GM13977 (cell line): Measurements from ENCODE around the gene PPP3CA.
A peak's percentile ranks its signal among the peaks of the same experiment; 100 is the strongest.

Source experiments
- DNase-seq: peaks from one replicate; pipeline ENCODE4 v3.0.0; 2012; ENCODE audit warnings: low spot score
- in situ Hi-C: fragments of 300-500 bp; cut with MboI; formaldehyde crosslinking; loops from one replicate; pipeline ENCODE4 v1.12.0; 2022; ENCODE audit warnings: low sequenced_read_pairs, low pct_unique_long_range_greater_than_20kb, mixed read lengths, inconsistent platforms; ENCODE audit not compliant: unreplicated experiment
- TF ChIP-seq, protein P1 (sequence below): IDR thresholded peaks from 2 replicates; pipeline ENCODE4 v1.5.1; 2012; ENCODE audit warnings: mild to moderate bottlenecking, control low read depth; ENCODE audit not compliant: insufficient read depth; ENCODE audit errors: extremely low read depth, missing control alignments

Gene PPP3CA

DNA sequence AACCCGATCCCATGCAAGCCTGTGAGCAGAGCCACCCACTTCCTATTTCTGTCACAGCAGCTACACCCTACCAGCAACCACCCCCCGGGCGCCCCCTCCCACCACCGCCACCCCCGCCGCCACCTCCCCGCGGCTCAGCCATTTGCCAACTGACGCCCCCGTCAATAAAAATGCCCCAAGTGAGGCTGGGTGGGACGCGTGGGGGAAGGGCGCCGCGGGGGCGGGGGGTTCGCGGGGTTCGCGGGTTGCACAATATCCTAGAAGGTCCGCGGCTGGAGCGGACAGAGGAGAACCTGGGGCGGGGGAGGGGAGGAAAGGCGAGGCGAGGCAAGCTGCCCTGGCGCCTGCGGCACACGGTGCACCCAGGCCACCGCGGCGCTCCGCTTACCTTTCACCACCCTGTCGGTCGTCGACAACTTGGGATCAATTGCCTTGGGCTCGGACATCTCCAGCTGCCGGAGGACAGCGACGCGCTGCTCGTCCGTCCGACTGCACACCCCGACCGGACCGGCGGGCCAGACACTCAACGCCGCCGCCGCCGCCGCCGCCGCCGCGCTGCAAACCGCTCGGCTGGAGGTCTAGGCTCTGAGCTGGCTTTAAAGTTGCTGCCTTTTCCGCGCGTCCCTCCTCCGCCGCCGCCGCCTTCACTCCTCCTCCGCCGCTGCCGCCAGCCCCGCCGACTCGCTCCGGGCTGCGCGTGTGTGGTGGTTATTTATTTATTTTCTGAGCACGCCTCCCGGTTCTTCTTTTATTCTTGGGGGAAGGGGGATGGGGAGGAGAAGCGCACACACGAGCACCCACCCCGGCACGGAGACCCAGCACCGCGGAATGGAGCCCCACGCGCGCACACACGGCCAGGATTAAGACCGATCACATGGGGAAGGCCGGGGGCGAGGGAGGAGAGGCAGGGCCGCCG lies 717 bp downstream of the PPP3CA start:
- TF ChIP-seq, protein P1, sequence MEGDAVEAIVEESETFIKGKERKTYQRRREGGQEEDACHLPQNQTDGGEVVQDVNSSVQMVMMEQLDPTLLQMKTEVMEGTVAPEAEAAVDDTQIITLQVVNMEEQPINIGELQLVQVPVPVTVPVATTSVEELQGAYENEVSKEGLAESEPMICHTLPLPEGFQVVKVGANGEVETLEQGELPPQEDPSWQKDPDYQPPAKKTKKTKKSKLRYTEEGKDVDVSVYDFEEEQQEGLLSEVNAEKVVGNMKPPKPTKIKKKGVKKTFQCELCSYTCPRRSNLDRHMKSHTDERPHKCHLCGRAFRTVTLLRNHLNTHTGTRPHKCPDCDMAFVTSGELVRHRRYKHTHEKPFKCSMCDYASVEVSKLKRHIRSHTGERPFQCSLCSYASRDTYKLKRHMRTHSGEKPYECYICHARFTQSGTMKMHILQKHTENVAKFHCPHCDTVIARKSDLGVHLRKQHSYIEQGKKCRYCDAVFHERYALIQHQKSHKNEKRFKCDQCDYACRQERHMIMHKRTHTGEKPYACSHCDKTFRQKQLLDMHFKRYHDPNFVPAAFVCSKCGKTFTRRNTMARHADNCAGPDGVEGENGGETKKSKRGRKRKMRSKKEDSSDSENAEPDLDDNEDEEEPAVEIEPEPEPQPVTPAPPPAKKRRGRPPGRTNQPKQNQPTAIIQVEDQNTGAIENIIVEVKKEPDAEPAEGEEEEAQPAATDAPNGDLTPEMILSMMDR, result no peak
- in situ Hi-C loops, result no loop called here
- peak; percentile 65 for DNase-seq

DNA sequence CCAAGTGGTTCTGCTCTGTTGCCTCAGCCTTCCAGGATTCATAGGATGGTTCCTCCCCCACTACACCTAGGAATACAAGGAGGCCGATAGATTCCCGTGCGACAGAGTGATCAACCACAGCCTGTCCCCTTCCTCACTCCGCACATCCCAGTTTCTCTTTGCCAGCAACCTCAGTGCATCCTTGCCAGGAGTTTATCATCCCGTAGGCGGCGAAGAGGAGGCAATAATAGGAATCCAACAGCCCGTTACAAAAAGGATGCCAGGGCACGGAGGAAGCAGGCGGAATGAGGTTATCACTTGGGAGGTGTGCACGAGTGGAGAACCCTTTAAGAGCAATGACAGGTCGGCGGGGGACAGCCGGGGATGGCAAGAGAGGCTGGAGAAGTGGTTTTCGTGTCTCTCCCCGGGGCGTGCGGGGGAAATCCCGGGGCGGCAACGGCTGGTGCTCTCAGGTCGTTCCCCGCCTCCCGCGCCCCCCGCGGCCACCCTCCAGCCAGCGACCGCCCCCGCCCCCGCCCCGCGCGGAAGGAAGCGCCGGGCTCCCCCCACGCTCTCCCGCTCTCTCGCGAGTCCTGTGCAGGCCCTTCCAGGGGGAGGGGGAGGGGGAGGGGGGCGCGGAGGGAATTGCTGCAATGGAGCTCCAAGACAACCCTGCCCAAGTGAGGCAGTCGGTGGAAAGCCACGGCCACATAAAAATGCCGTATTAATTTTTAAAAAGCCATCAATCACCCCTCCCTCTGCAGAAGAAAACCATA lies 1.6 kb downstream of the PPP3CA start:
- TF ChIP-seq, protein P1, result no peak
- DNase-seq, result peak; percentile 73
- in situ Hi-C loops, result no loop called here

DNA sequence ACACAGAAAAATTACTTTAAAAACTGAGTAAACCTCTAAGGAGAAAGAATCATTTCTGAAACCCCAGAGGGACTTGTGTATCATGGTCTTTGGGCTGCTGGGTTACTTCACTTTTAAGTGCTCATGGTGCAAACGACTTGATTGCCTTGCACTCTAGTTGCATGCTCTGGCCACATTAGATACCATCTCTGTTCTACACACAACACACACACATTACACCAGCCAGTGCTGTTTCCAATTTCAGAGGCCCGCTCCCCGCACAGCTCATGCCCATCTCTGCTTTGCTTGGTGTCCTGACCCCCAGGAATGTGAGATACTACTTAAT lies 2.1 kb downstream of the PPP3CA start:
- in situ Hi-C loops, result no loop called here
- TF ChIP-seq, protein P1, result no peak
- DNase-seq, result peak; percentile 48

DNA sequence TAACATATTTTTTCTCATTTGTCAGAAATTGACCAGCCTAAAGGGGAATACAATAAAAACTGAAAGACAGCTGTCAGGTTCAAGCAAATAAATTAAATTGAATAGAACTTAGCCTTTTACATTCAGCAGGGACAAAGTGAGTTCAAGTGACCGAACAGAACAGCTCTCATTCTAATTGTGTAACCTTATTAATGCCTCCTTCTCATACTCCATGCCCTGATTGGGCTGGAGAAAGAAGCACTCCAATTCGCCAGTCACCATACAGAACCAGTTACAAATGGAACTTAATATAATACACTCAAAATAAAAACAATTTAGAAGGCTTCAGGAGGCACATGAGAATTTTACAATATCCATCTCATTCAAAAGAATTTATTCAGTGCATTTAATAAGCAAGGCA lies 8.0 kb downstream of the PPP3CA start:
- in situ Hi-C loops, result no loop called here
- TF ChIP-seq, protein P1, result no peak
- DNase-seq, result no peak

DNA sequence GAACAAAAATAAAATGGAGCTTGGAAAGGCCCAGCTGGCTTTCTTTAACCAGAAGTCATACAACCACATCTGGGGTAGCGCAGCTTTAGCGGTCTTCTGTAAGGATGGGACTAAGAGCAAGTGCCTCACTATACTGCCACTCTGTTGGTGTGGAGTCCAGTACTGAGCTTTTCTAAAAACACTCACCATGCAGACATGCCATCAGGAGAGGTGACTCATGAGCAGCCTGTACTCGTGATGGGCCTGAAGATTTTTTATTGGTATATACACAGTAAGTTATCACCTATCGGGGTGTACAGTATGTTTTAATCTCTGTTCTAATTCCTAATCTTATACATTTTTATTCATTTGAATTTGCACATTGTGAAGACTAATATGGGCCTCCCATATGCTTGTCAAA lies 9.6 kb downstream of the PPP3CA start:
- no peak for DNase-seq

DNA sequence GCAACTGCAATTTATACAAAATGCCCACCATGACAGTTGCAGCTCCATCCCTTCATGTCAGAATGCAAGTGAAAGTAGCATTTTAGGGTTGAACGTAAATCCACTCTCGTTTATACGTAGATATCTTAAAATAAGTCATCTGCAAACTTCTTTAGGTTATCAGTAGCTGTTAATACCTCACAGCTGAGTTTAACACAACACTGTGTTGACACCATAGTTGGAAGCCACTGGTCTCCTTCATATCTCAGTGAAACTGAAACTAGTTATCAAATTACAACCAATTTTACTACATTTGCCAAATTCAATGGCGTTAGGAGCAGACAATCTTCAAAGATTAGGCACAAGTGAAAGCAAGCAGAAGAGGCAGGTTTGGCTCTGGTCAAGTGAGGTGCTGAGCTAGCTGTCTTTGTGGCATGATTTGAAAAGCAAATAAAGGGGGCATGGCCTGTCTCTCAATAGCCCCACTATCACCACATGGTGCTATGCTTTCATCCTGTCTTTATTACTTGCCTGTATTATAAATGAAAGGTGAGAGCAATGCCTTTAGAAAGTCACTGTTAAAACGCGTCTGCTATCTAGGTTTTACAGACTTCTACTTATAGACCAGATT lies 12.3 kb downstream of the PPP3CA start:
- in situ Hi-C loops, result no loop called here
- TF ChIP-seq, protein P1, result no peak
- DNase-seq, result no peak

More for the DNA sequence above, 9.6 kb downstream of the PPP3CA start:
- in situ Hi-C loops, result no loop called here
- TF ChIP-seq, protein P1, result no peak
